Measurements from ENCODE around the gene GJC3.

GJC3 gene

GRCh38 chr7:99923200-99923599, 6.2 kb downstream of the GJC3 start:
- H3K27ac ChIP-seq: no peak overlapping the region
- no peak for TF ChIP-seq CTCF (IDR thresholded peaks at IDR 0.05)

- no peak for TF ChIP-seq CTCF (IDR thresholded peaks at IDR 0.05)
- TF ChIP-seq ZFX (IDR thresholded peaks at IDR 0.05; ENCODE audit: borderline replicate concordance): no peak
- H3K27ac ChIP-seq: peak overlapping the region; percentile 85
These were observed 9.3 kb downstream of the GJC3 start for GRCh38 chr7:99920149-99920548.

- TF ChIP-seq ZFX (IDR thresholded peaks at IDR 0.05; ENCODE audit: borderline replicate concordance): no peak
- TF ChIP-seq CTCF (IDR thresholded peaks at IDR 0.05): no peak
- H3K27ac ChIP-seq: peak overlapping the region; percentile 85
These were observed 9.7 kb downstream of the GJC3 start for GRCh38 chr7:99919814-99920112.

- TF ChIP-seq CTCF (IDR thresholded peaks at IDR 0.05) (peak; percentile 77), ZFX (IDR thresholded peaks at IDR 0.05; ENCODE audit: borderline replicate concordance) (no peak)
- peak within 1 kb of the TSS; percentile 85 for H3K27ac ChIP-seq
These were observed 10.2 kb downstream of the GJC3 start, which contains the start of gene TRIM4 for GRCh38 chr7:99918959-99919813. TSS of gene TRIM4 (minus strand) at chr7:99919530. CDS start at chr7:99919401, 129 bp downstream.

- H3K27ac ChIP-seq: no peak overlapping the region
- TF ChIP-seq ZFX (IDR thresholded peaks at IDR 0.05; ENCODE audit: borderline replicate concordance) (no peak), CTCF (IDR thresholded peaks at IDR 0.05) (no peak)
These were observed 18.4 kb downstream of the GJC3 start for GRCh38 chr7:99910976-99911375.

- no peak overlapping the region for H3K27ac ChIP-seq
These were observed 27.8 kb downstream of the GJC3 start for GRCh38 chr7:99901581-99901980.

More at GRCh38 chr7:99901581-99901980, 27.8 kb downstream of the GJC3 start:
- TF ChIP-seq ZFX (IDR thresholded peaks at IDR 0.05; ENCODE audit: borderline replicate concordance): no peak
- TF ChIP-seq CTCF (IDR thresholded peaks at IDR 0.05): no peak

Data from 22Rv1 (cell line).